IMR-90 (cell line): ENCODE measurements around the gene NDUFA7. TPM values are rescaled to one million over a fixed set of nuclear protein-coding genes. Genes with fewer than 3 reads are reported as not detected.
A peak's percentile ranks its signal among the peaks of the same experiment; 100 is the strongest.

Experiments
- ATAC-seq: fragments of 200-7000 bp; cut with Tn5 transposase; 2 replicates; pipeline ENCODE4 v1.9.1; 2020; ENCODE audit warnings: low read depth, mild to moderate bottlenecking, moderate library complexity
- BruUV-seq: library from RNA; stranded (reverse); fragments of 400-500 nt; replicated peaks from 2 replicates; lab custom pipeline; 2021; lab: Mats Ljungman, UMichigan
- CTCF ChIA-PET: fragments of 300-600 bp; formaldehyde crosslinking; extraction: SDS; loops from one replicate; lab custom pipeline; 2021; ENCODE audit warnings: antibody characterized with exemption; lab: Yijun Ruan, JAX
- POLR2A ChIA-PET: fragments of 300-600 bp; sonication (Branson Sonifier 250); formaldehyde crosslinking; loops from one replicate; lab custom pipeline; 2022; ENCODE audit warnings: antibody characterized with exemption; ENCODE audit not compliant: unreplicated experiment; lab: Charles Lee
- DNase-seq: peaks from one replicate; pipeline ENCODE4 v3.0.0; 2013
- H2AFZ ChIP-seq: replicated peaks from 2 replicates; pipeline ENCODE3; 2013; ENCODE audit warnings: low read length, mild to moderate bottlenecking; ENCODE audit not compliant: poor library complexity
- H2AK5ac ChIP-seq: 2 replicates; pipeline ENCODE4 v1.6.1; 2013; ENCODE audit warnings: low read depth, low read length, inconsistent platforms
- H2AK9ac ChIP-seq: replicated peaks from 2 replicates; pipeline ENCODE3; 2013; ENCODE audit warnings: mild to moderate bottlenecking, low read depth, low read length, moderate library complexity; ENCODE audit not compliant: poor library complexity
- H2BK120ac ChIP-seq: 2 replicates; pipeline ENCODE4 v1.6.1; 2013; ENCODE audit warnings: low read depth, low read length, inconsistent platforms
- H2BK15ac ChIP-seq: 3 replicates; pipeline ENCODE4 v1.6.1; 2013; ENCODE audit warnings: low read depth, low read length, inconsistent platforms
- H2BK20ac ChIP-seq: 2 replicates; pipeline ENCODE4 v1.6.1; 2013; ENCODE audit warnings: low read depth, mild to moderate bottlenecking, inconsistent platforms, low read length, moderate library complexity
- H2BK5ac ChIP-seq: 2 replicates; pipeline ENCODE4 v1.6.1; 2013; ENCODE audit warnings: mild to moderate bottlenecking, low read depth, low read length, inconsistent platforms; ENCODE audit not compliant: poor library complexity, severe bottlenecking
- H3K14ac ChIP-seq: replicated peaks from 2 replicates; pipeline ENCODE4 v1.6.1; 2013; ENCODE audit warnings: low read depth, low read length, inconsistent platforms
- H3K18ac ChIP-seq: 2 replicates; pipeline ENCODE4 v1.6.1; 2013; ENCODE audit warnings: low read depth, low read length, control low read depth
- H3K23ac ChIP-seq: 2 replicates; pipeline ENCODE4 v1.6.1; 2013; ENCODE audit warnings: low read depth, low read length, inconsistent platforms
- H3K27ac ChIP-seq: 2 replicates; pipeline ENCODE4 v1.5.1; 2013; ENCODE audit warnings: mild to moderate bottlenecking, control low read depth, low read length; ENCODE audit not compliant: insufficient read depth
- H3K27me3 ChIP-seq: 2 replicates; pipeline ENCODE4 v1.6.1; 2013; ENCODE audit warnings: low read length; ENCODE audit not compliant: control insufficient read depth, insufficient read depth
- H3K36me3 ChIP-seq: 2 replicates; pipeline ENCODE4 v1.6.1; 2013; ENCODE audit warnings: low read length, mixed read lengths; ENCODE audit not compliant: control insufficient read depth, insufficient read depth
- H3K4ac ChIP-seq: 2 replicates; pipeline ENCODE4 v1.6.1; 2013; ENCODE audit warnings: low read depth, low read length, inconsistent platforms
- H3K4me1 ChIP-seq: 2 replicates; pipeline ENCODE4 v1.6.1; 2013; ENCODE audit warnings: low read length, mixed read lengths; ENCODE audit not compliant: control insufficient read depth, insufficient read depth
- H3K4me2 ChIP-seq: 2 replicates; pipeline ENCODE4 v1.6.1; 2013; ENCODE audit warnings: low read depth, mild to moderate bottlenecking, control low read depth, low read length, moderate library complexity
- H3K4me3 ChIP-seq: 2 replicates; pipeline ENCODE4 v1.5.1; 2013; ENCODE audit warnings: low read depth, mild to moderate bottlenecking, control low read depth, low read length, moderate library complexity; ENCODE audit not compliant: insufficient read depth
- H3K56ac ChIP-seq: 2 replicates; pipeline ENCODE4 v1.6.1; 2013; ENCODE audit warnings: low read length, inconsistent platforms; ENCODE audit not compliant: insufficient read depth; ENCODE audit errors: extremely low read depth
- H3K79me1 ChIP-seq, 2 experiments: 2 replicates each; pipeline ENCODE4 v1.6.1; 2013; ENCODE audit warnings: low read length in 2 of 2, inconsistent platforms in 1 of 2, low read depth in 1 of 2
- H3K9ac ChIP-seq: 2 replicates; pipeline ENCODE4 v1.6.1; 2013; ENCODE audit warnings: low read depth, low read length, control low read depth
- H3K9me1 ChIP-seq: 2 replicates; pipeline ENCODE4 v1.6.1; 2013; ENCODE audit warnings: low read length, inconsistent platforms; ENCODE audit not compliant: insufficient read depth
- H3K9me3 ChIP-seq: 2 replicates; pipeline ENCODE4 v1.6.1; 2013; ENCODE audit warnings: low read length; ENCODE audit not compliant: control insufficient read depth, insufficient read depth
- H4K20me1 ChIP-seq: 2 replicates; pipeline ENCODE4 v1.6.1; 2013; ENCODE audit warnings: low read length, inconsistent platforms; ENCODE audit not compliant: insufficient read depth
- H4K5ac ChIP-seq: 2 replicates; pipeline ENCODE4 v1.6.1; 2013; ENCODE audit warnings: mild to moderate bottlenecking, low read depth, low read length, control low read depth
- H4K8ac ChIP-seq, 2 experiments: 2 replicates each; pipeline ENCODE4 v1.6.1; 2013; ENCODE audit warnings: low read depth in 2 of 2, low read length in 2 of 2, control low read depth in 1 of 2, inconsistent platforms in 1 of 2
- H4K91ac ChIP-seq: 2 replicates; pipeline ENCODE4 v1.6.1; 2013; ENCODE audit warnings: low read depth, low read length, inconsistent platforms; ENCODE audit not compliant: insufficient read depth
- BHLHE40 ChIP-seq: fragments of 150-350 bp; IDR thresholded peaks from 2 replicates; pipeline ENCODE4 v1.6.1; 2016; ENCODE audit warnings: mild to moderate bottlenecking, low read depth, low read length
- MXI1 ChIP-seq: IDR thresholded peaks from 2 replicates; pipeline ENCODE4 v1.6.1; 2012; ENCODE audit warnings: low read depth, mild to moderate bottlenecking, low read length, moderate library complexity, borderline replicate concordance
- WGBS, 2 experiments: methylation state at CpG; one replicate each; pipeline versions ENCODE4 v1.1.5 to v1.1.7; 2013; ENCODE audit warnings: missing lambda C conversion rate in 2 of 2; ENCODE audit not compliant: insufficient read length in 1 of 2; ENCODE audit errors: extremely low coverage in 2 of 2; 5-methylcytosine and 5-hydroxymethylcytosine counted together
- dilution Hi-C: fragments of 300-500 bp; cut with HindIII; formaldehyde crosslinking; loops from one replicate; pipeline ENCODE4 v1.14.3; 2018; ENCODE audit warnings: low sequenced_read_pairs; ENCODE audit not compliant: unreplicated experiment
- in situ Hi-C: fragments of 300-500 bp; cut with MboI; formaldehyde crosslinking; loops from 3 replicates; pipeline ENCODE4 v1.14.3; 2019; ENCODE audit warnings: low sequenced_read_pairs, inconsistent platforms, mixed read lengths
- intact Hi-C: fragments of 100-400 bp; cut with micrococcal nuclease; formaldehyde crosslinking; loops from 2 replicates; pipeline ENCODE4 v1.10.0; 2022
- polyA plus RNA-seq, 3 experiments: library from polyadenylated mRNA; depleted of rRNA; stranded (reverse); fragments of >200 nt; gene quantifications; 2 replicates each; pipeline ENCODE4 v1.2.3, GENCODE V29; 2012; ENCODE audit warnings: low replicate concordance in 1 of 3
- total RNA-seq: library from RNA; depleted of rRNA; stranded (reverse); fragments of >200 nt; gene quantifications from 2 replicates; pipeline ENCODE4 v1.2.3, GENCODE V29; 2012
- TF ChIP-seq, protein P1 (sequence below): fragments of 150-350 bp; IDR thresholded peaks from 2 replicates; pipeline ENCODE4 v1.6.1; 2017; ENCODE audit warnings: mild to moderate bottlenecking, antibody characterized with exemption, low read length, low read depth

Gene NDUFA7
- total and polyA plus RNA-seq, 2 of the 4 experiments (the other 2 are of a cell fraction) = 20.6 to 50.7 TPM

- Histone ChIP-seq H3K23ac (no peak overlapping the region), H3K36me3 (peaks cover 13% of the 10 kb centered on the region), H2BK20ac (no peak overlapping the region), H3K9me1 (peaks cover 8% of the 10 kb centered on the region; the same call in 1 of the 2 replicates), H2BK5ac (no peak overlapping the region), H4K8ac (no peak overlapping the region), H3K56ac (no peak overlapping the region), H3K27ac (no peak overlapping the region), H3K4me2 (no peak overlapping the region), H2BK120ac (no peak overlapping the region), H4K91ac (no peak overlapping the region), H2AK9ac (peak overlapping the region; percentile 72), H3K27me3 (no peaks in the 10 kb centered on the region; the same call in 1 of the 2 replicates), H3K4me3 (no peak overlapping the region), H3K14ac (no peak overlapping the region), H2AK5ac (no peak overlapping the region), H3K18ac (no peak overlapping the region), H3K9ac (no peak overlapping the region), H3K79me1 (peaks cover 26 to 52% of the 10 kb centered on the region in 2 experiments), H2AFZ (peak overlapping the region; percentile 9), H4K5ac (no peak overlapping the region), H3K4me1 (peaks cover 9% of the 10 kb centered on the region), H2BK15ac (no peak overlapping the region), H4K20me1 (peaks cover 31% of the 10 kb centered on the region), H3K4ac (no peak overlapping the region), H3K9me3 (peaks cover 6% of the 10 kb centered on the region)
- DNase-seq (no peak), ATAC-seq (no peak)
- 87% methylated on average over 12 of the region's 17 CpGs; no CpG with 5 or more reads in 1 of the 2 experiments for WGBS, 2 experiments
- intact Hi-C loops (no loop called here), dilution Hi-C loops (no loop called here), in situ Hi-C loops (loop anchor here (5.0 kb wide), 1 partner anchor 253 kb away; the partner anchor contains the start of gene MYO1F)
- no peak for TF ChIP-seq MXI1
- TF ChIP-seq, protein P1, sequence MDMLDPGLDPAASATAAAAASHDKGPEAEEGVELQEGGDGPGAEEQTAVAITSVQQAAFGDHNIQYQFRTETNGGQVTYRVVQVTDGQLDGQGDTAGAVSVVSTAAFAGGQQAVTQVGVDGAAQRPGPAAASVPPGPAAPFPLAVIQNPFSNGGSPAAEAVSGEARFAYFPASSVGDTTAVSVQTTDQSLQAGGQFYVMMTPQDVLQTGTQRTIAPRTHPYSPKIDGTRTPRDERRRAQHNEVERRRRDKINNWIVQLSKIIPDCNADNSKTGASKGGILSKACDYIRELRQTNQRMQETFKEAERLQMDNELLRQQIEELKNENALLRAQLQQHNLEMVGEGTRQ = no peak
- no peak for TF ChIP-seq BHLHE40
- ChIA-PET CTCF (no interaction called here), POLR2A (no interaction called here)
- no TSS peak for BruUV-seq
Measured at GRCh38 chr19:8324186-8325050, 3.2 kb upstream of the NDUFA7 start.
